SU-DHL-6 (cell line): ENCODE results near the gene SPTSSB.

ENCODE experiments used
- H2AFZ ChIP-seq: fragments of 200-600 bp; sonication (generic); 2 replicates; pipeline ENCODE4 v1.6.1; 2014; ENCODE audit warnings: low read depth, mild to moderate bottlenecking, moderate library complexity, mixed read lengths, antibody characterized with exemption, low read length; ENCODE audit not compliant: severe bottlenecking
- H3F3A ChIP-seq: fragments of 200-600 bp; shearing (Covaris generic); 2 replicates; pipeline ENCODE4 v1.6.0; 2016; ENCODE audit warnings: antibody characterized with exemption, mild to moderate bottlenecking; ENCODE audit not compliant: insufficient read depth
- H3K27ac ChIP-seq: fragments of 200-600 bp; sonication (generic); 2 replicates; pipeline ENCODE4 v1.5.1; 2016; ENCODE audit warnings: low read depth, mild to moderate bottlenecking, low read length, moderate library complexity, mixed read lengths
- H3K27me3 ChIP-seq: fragments of 200-600 bp; sonication (generic), shearing (Covaris generic); 2 replicates; pipeline ENCODE4 v1.6.0; 2014; ENCODE audit warnings: mild to moderate bottlenecking, low read length
- H3K36me3 ChIP-seq: fragments of 200-600 bp; sonication (generic); 2 replicates; pipeline ENCODE4 v1.6.1; 2014; ENCODE audit warnings: mild to moderate bottlenecking, low read length, mixed read lengths
- H3K4me2 ChIP-seq: fragments of 300-600, 200-600 bp; shearing (Covaris generic), sonication (generic); 2 replicates; pipeline ENCODE4 v1.6.0; 2014; ENCODE audit warnings: low read length, low read depth, mild to moderate bottlenecking; ENCODE audit not compliant: poor library complexity, severe bottlenecking
- H3K4me3 ChIP-seq: fragments of 200-600 bp; sonication (generic); 2 replicates; pipeline ENCODE4 v1.5.1; 2014; ENCODE audit warnings: antibody characterized with exemption, low read length, mild to moderate bottlenecking, mixed read lengths; ENCODE audit not compliant: insufficient read depth, poor library complexity, severe bottlenecking
- H3K79me2 ChIP-seq: fragments of 200-600 bp; sonication (generic); 2 replicates; pipeline ENCODE4 v1.6.1; 2014; ENCODE audit warnings: mild to moderate bottlenecking, low read length, moderate library complexity; ENCODE audit not compliant: insufficient read depth
- H3K9ac ChIP-seq: fragments of 200-600 bp; sonication (generic); 2 replicates; pipeline ENCODE4 v1.7.0; 2014; ENCODE audit warnings: mild to moderate bottlenecking, low read length
- H3K9me2 ChIP-seq: fragments of 200-600 bp; sonication (generic); replicated peaks from 2 replicates; pipeline ENCODE4 v1.6.1; 2014; ENCODE audit warnings: low read length; ENCODE audit not compliant: insufficient read depth
- H3K9me3 ChIP-seq: fragments of 200-600 bp; sonication (generic); 2 replicates; pipeline ENCODE4 v1.6.1; 2014; ENCODE audit warnings: low read length, mixed read lengths; ENCODE audit not compliant: insufficient read depth
- H4K20me1 ChIP-seq: fragments of 200-600 bp; sonication (generic); 2 replicates; pipeline ENCODE4 v1.6.1; 2014; ENCODE audit warnings: low read depth, mild to moderate bottlenecking, antibody characterized with exemption, low read length, moderate library complexity, mixed read lengths
- CTCF ChIP-seq: fragments of 200-600 bp; sonication (generic); IDR thresholded peaks from one replicate; pipeline ENCODE4 v1.5.1; 2017; ENCODE audit warnings: antibody characterized with exemption, mild to moderate bottlenecking, low read length, moderate library complexity; ENCODE audit not compliant: insufficient read depth, poor library complexity, severe bottlenecking
- EZH2phosphoT487 ChIP-seq: fragments of 200-600 bp; sonication (generic), shearing (Covaris generic); conservative IDR thresholded peaks from 2 replicates; pipeline ENCODE4 v1.6.1; 2018; ENCODE audit warnings: mild to moderate bottlenecking, antibody characterized with exemption, low read length, moderate library complexity, mixed read lengths

SPTSSB gene

GRCh38 chr3:161403251-161403650 is 31.9 kb upstream of the SPTSSB start:
- H3K4me2 ChIP-seq, result no peak overlapping the region
- H3K36me3 ChIP-seq, result no peaks in the 10 kb centered on the region
- H3F3A ChIP-seq, result no peaks in the 10 kb centered on the region
- TF ChIP-seq EZH2phosphoT487, result no peak
- TF ChIP-seq CTCF, result no peak
- no peaks in the 10 kb centered on the region for H4K20me1 ChIP-seq
- H3K9me3 ChIP-seq, result no peaks in the 10 kb centered on the region
- H3K4me3 ChIP-seq, result no peak overlapping the region
- no peak overlapping the region for H2AFZ ChIP-seq
- H3K27me3 ChIP-seq, result no peaks in the 10 kb centered on the region
- H3K27ac ChIP-seq, result no peak overlapping the region
- no peaks in the 10 kb centered on the region for H3K9me2 ChIP-seq
- no peaks in the 10 kb centered on the region for H3K79me2 ChIP-seq
- no peak overlapping the region for H3K9ac ChIP-seq

- Histone ChIP-seq H3K36me3 (no peaks in the 10 kb centered on the region), H3K27ac (no peak overlapping the region)
- TF ChIP-seq EZH2phosphoT487 (no peak), CTCF (no peak)
Observed at GRCh38 chr3:161401389-161401788, 30.1 kb upstream of the SPTSSB start.

GRCh38 chr3:161400650-161401049 is 29.3 kb upstream of the SPTSSB start:
- no peak overlapping the region for H3K9ac ChIP-seq
- H3K36me3 ChIP-seq, result no peaks in the 10 kb centered on the region
- H3K27me3 ChIP-seq, result no peaks in the 10 kb centered on the region
- H3K9me2 ChIP-seq, result no peaks in the 10 kb centered on the region
- no peak overlapping the region for H3K27ac ChIP-seq
- H3K79me2 ChIP-seq, result no peaks in the 10 kb centered on the region
- H3K4me3 ChIP-seq, result no peak overlapping the region
- H2AFZ ChIP-seq, result no peak overlapping the region
- no peak for TF ChIP-seq CTCF
- no peak for TF ChIP-seq EZH2phosphoT487
- no peaks in the 10 kb centered on the region for H3K9me3 ChIP-seq
- H3F3A ChIP-seq, result no peaks in the 10 kb centered on the region
- no peaks in the 10 kb centered on the region for H4K20me1 ChIP-seq
- H3K4me2 ChIP-seq, result no peak overlapping the region

More at GRCh38 chr3:161401389-161401788, 30.1 kb upstream of the SPTSSB start:
- H3K79me2 ChIP-seq, result no peaks in the 10 kb centered on the region
- H3F3A ChIP-seq, result no peaks in the 10 kb centered on the region
- H3K9ac ChIP-seq, result no peak overlapping the region
- no peaks in the 10 kb centered on the region for H3K9me3 ChIP-seq
- H4K20me1 ChIP-seq, result no peaks in the 10 kb centered on the region
- no peak overlapping the region for H3K4me3 ChIP-seq
- H3K27me3 ChIP-seq, result no peaks in the 10 kb centered on the region
- no peak overlapping the region for H2AFZ ChIP-seq
- H3K9me2 ChIP-seq, result no peaks in the 10 kb centered on the region
- H3K4me2 ChIP-seq, result no peak overlapping the region
